Choroid plexus epithelial cell (primary cell): ENCODE results near the gene BEST1.

Experiments
- DNase-seq: peaks from one replicate; pipeline ENCODE4 v3.0.0-alpha.2; 2010; ENCODE audit warnings: low read depth
- H3K4me3 ChIP-seq: 2 replicates; pipeline ENCODE4 v1.5.1; 2011; ENCODE audit warnings: low read depth, mild to moderate bottlenecking, control low read depth, low read length, moderate library complexity
- CTCF ChIP-seq: conservative IDR thresholded peaks from 2 replicates; pipeline ENCODE4 v1.5.1; 2011; ENCODE audit warnings: low read depth, mild to moderate bottlenecking, control low read depth, inconsistent platforms, low read length, moderate library complexity

BEST1 gene

GRCh38 chr11:61950035-61950547 is at the start of gene BEST1:
TSS of gene BEST1 (plus strand) at chr11:61950351. CDS start at chr11:61951807, 1,456 bp downstream.
- no peak within 1 kb of the TSS for H3K4me3 ChIP-seq
- TF ChIP-seq CTCF = no peak

GRCh38 chr11:61901397-61901796 is 48.8 kb upstream of the BEST1 start:
- DNase-seq = no peak
- no peak for TF ChIP-seq CTCF
- no peak overlapping the region for H3K4me3 ChIP-seq

More at GRCh38 chr11:61950035-61950547, at the start of gene BEST1:
- no peak for DNase-seq

- H3K4me3 ChIP-seq = no peak overlapping the region
- no peak for TF ChIP-seq CTCF
- no peak for DNase-seq
Observed at GRCh38 chr11:61902313-61902712, 47.8 kb upstream of the BEST1 start.

DNA sequence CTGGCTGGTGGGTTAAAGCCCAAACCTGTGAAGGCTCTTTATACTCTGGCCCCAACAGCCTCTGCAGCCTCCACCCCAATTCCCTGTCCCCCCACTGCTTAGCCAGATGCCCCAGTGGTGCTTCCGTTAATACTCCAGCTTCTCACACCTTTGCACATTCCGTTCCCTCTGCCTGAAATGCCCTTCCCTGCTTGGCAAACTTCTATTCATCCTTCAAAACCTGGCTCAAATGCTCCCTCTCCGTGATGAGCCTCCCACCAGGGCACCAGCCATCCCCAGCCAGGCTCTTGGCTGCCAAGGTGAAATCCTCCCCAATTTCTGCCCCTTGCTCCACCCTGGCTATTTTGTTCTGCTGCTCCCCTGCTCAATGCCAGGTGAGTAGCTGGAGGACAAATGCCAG is 46.3 kb upstream of the BEST1 start:
- no peak overlapping the region for H3K4me3 ChIP-seq
- DNase-seq = no peak
- TF ChIP-seq CTCF = no peak

- H3K4me3 ChIP-seq = no peak overlapping the region
- TF ChIP-seq CTCF = no peak
- no peak for DNase-seq
Observed at GRCh38 chr11:61904539-61905048, 45.6 kb upstream of the BEST1 start.

GRCh38 chr11:61905067-61905696 is 45.0 kb upstream of the BEST1 start:
- no peak for DNase-seq
- TF ChIP-seq CTCF = no peak
- no peak overlapping the region for H3K4me3 ChIP-seq
